SK-N-SH (cell line): Measurements from ENCODE around the gene CIBAR2.

Experiments used
- EZH2phosphoT487 ChIP-seq: fragments of 200-600 bp; sonication (generic); IDR thresholded peaks from 2 replicates; pipeline ENCODE4 v1.6.1; 2017; ENCODE audit warnings: low read depth, mixed run types, mild to moderate bottlenecking, antibody characterized with exemption, moderate library complexity, borderline replicate concordance
- FOXM1 ChIP-seq: IDR thresholded peaks from 2 replicates; pipeline ENCODE4 v1.4.0; 2012; ENCODE audit warnings: low read depth, mild to moderate bottlenecking
- JUND ChIP-seq: IDR thresholded peaks from 2 replicates; pipeline ENCODE4 v1.4.0; 2012
- TF ChIP-seq, protein P1 (sequence below): fragments of 200-600 bp; sonication (generic); IDR thresholded peaks from 2 replicates; pipeline ENCODE4 v1.6.1; 2017; ENCODE audit warnings: antibody characterized with exemption, mild to moderate bottlenecking, moderate library complexity

DNA sequence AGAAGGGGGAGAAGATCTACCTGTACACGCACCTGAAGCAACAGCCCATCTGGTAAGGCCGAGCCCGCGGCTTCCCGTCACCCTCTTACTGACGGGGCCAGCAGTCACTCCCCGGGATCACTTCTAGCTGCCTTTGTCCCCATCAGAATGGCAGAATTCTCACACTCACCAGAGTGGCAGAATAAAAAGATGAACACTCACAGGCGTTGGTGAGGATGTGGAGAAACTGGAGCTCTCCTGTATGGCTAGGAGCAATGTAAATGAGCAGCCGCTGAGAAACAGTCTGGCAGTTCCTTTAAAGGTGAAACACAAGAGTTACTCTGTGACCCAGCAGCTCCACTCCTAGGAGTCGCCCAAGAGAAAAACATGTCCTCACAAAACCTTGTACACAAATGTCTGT, 33.3 kb downstream of the CIBAR2 start:
- TF ChIP-seq, protein P1, sequence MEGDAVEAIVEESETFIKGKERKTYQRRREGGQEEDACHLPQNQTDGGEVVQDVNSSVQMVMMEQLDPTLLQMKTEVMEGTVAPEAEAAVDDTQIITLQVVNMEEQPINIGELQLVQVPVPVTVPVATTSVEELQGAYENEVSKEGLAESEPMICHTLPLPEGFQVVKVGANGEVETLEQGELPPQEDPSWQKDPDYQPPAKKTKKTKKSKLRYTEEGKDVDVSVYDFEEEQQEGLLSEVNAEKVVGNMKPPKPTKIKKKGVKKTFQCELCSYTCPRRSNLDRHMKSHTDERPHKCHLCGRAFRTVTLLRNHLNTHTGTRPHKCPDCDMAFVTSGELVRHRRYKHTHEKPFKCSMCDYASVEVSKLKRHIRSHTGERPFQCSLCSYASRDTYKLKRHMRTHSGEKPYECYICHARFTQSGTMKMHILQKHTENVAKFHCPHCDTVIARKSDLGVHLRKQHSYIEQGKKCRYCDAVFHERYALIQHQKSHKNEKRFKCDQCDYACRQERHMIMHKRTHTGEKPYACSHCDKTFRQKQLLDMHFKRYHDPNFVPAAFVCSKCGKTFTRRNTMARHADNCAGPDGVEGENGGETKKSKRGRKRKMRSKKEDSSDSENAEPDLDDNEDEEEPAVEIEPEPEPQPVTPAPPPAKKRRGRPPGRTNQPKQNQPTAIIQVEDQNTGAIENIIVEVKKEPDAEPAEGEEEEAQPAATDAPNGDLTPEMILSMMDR: no peak
- TF ChIP-seq FOXM1 (no peak), JUND (no peak), EZH2phosphoT487 (no peak)
